SK-N-MC (cell line): ENCODE measurements around the gene GJB6.

ENCODE experiments used
- EZH2 ChIP-seq: fragments of 200-600 bp; sonication (generic); IDR thresholded peaks from one replicate; pipeline ENCODE4 v1.6.1; 2017; ENCODE audit warnings: antibody characterized with exemption
- POLR2AphosphoS5 ChIP-seq: IDR thresholded peaks from 2 replicates; pipeline ENCODE4 v1.6.1; 2012; ENCODE audit warnings: mild to moderate bottlenecking, low read depth, low read length, borderline replicate concordance

- TF ChIP-seq EZH2 (no peak), POLR2AphosphoS5 (no peak)
Measured at GRCh38 chr13:20263393-20264044, 31.4 kb upstream of the GJB6 start.
